ENCODE measurements around the gene BLTP1.

DNA sequence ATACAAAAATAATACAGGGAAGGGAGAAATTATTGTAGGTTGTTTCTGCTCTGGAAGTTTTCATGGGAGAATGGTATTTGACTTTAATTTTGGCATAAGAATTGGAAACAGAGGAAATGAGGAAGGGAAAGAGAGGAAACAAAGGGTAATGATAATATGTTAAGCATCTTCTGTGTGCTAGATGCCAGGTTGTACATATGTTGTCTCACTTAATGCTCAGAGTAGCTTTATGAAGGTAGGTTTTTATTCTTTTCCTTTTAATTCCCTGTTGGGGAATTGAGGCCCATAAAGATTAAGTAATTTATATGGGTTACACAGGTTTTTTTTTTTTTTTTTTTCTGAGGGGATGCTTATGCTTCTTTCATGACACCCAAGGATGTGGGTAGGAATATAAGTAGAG, 19.2 kb downstream of the BLTP1 start:
- TF ChIP-seq POLR2A (IDR thresholded peaks at IDR 0.05; ENCODE audit: low read length) (no peak), GATA1 (IDR thresholded peaks at IDR 0.05; ENCODE audit: low read depth, low read length) (no peak)

Measured in erythroblast (primary cell).